GM12878 (cell line): ENCODE data around the gene SLC4A2. TPM values are rescaled to one million over a fixed set of nuclear protein-coding genes. Genes with fewer than 3 reads are reported as not detected.

Source experiments
- ATAC-seq: fragments of 200-7000 bp; cut with Tn5 transposase; 3 replicates; pipeline ENCODE4 v1.9.1; 2020; ENCODE audit warnings: mild to moderate bottlenecking, moderate library complexity
- BruUV-seq: library from RNA; stranded (reverse); fragments of 400-500 nt; replicated peaks from 2 replicates; lab custom pipeline; 2021; lab: Mats Ljungman, UMichigan
- CTCF ChIA-PET: fragments of 300-600 bp; sonication (Branson Sonifier 250); formaldehyde crosslinking; extraction: SDS; loops from one replicate; lab custom pipeline; 2021; ENCODE audit warnings: inconsistent platforms; lab: Yijun Ruan, JAX
- POLR2A ChIA-PET: fragments of 350-600 bp; formaldehyde crosslinking; extraction: SDS; loops from one replicate; lab custom pipeline; 2021; ENCODE audit warnings: inconsistent platforms; lab: Charles Lee
- RAD21 ChIA-PET: fragments of 300-600 bp; sonication (Branson Sonifier 250); formaldehyde crosslinking; loops from one replicate; lab custom pipeline; 2023; ENCODE audit warnings: antibody characterized with exemption; ENCODE audit not compliant: unreplicated experiment; lab: Charles Lee
- SMC1A ChIA-PET: fragments of 300-600 bp; sonication (Branson Sonifier 250); formaldehyde crosslinking; loops from one replicate; lab custom pipeline; 2023; ENCODE audit not compliant: unreplicated experiment, uncharacterized antibody; lab: Charles Lee
- DNase-seq: peaks from one replicate; pipeline ENCODE4 v3.0.0-alpha.2; 2011; ENCODE audit warnings: low read depth, low spot score
- FAIRE-seq: peaks from 3 replicates; lab custom pipeline; 2011; peaks lifted over from hg19 to GRCh38; lab: Jason Lieb, UNC
- H2AFZ ChIP-seq: 2 replicates; pipeline ENCODE4 v1.6.0; 2011; ENCODE audit warnings: low read depth, low read length, control low read depth; ENCODE audit not compliant: control insufficient read depth
- H3K27ac ChIP-seq: 2 replicates; pipeline ENCODE4 v1.5.1; 2011; ENCODE audit warnings: control low read depth; ENCODE audit not compliant: control insufficient read depth, insufficient read depth
- H3K27me3 ChIP-seq, 2 experiments: replicated peaks in 1 of 2; 2 replicates each; pipeline versions ENCODE4 v1.6.0 to v1.6.1; 2011; ENCODE audit warnings: low read length in 1 of 2; ENCODE audit not compliant: control insufficient read depth in 2 of 2, insufficient read depth in 2 of 2
- H3K36me3 ChIP-seq, 2 experiments: 2 replicates each; pipeline ENCODE4 v1.5.1; 2011; ENCODE audit warnings: low read length in 1 of 2; ENCODE audit not compliant: control insufficient read depth in 2 of 2, insufficient read depth in 2 of 2
- H3K4me1 ChIP-seq: 2 replicates; pipeline ENCODE4 v1.6.1; 2011; ENCODE audit warnings: mild to moderate bottlenecking, low read length, moderate library complexity, mixed read lengths; ENCODE audit not compliant: control insufficient read depth, insufficient read depth
- H3K4me2 ChIP-seq: 2 replicates; pipeline ENCODE4 v1.6.0; 2011; ENCODE audit warnings: control low read depth; ENCODE audit not compliant: control insufficient read depth, insufficient read depth
- H3K4me3 ChIP-seq: fragments of 200-600 bp; sonication (generic); 2 replicates; pipeline ENCODE4 v1.5.1; 2016
- H3K79me2 ChIP-seq: 2 replicates; pipeline ENCODE4 v1.6.0; 2011; ENCODE audit warnings: low read length; ENCODE audit not compliant: control insufficient read depth, insufficient read depth
- H3K9ac ChIP-seq: 2 replicates; pipeline ENCODE4 v1.8.0; 2011; ENCODE audit warnings: low read length, control low read depth, mixed read lengths; ENCODE audit not compliant: control insufficient read depth, insufficient read depth
- H3K9me3 ChIP-seq: replicated peaks from 3 replicates; pipeline ENCODE4 v1.5.1; 2011; ENCODE audit warnings: mild to moderate bottlenecking, low read length; ENCODE audit not compliant: control insufficient read depth, insufficient read depth
- H4K20me1 ChIP-seq: 2 replicates; pipeline ENCODE4 v1.6.0; 2011; ENCODE audit not compliant: control insufficient read depth, insufficient read depth
- CBX5 ChIP-seq: sonication (generic); IDR thresholded peaks from 2 replicates; pipeline ENCODE4 v1.6.1; 2016; ENCODE audit warnings: low read depth, moderate library complexity, mild to moderate bottlenecking, inconsistent platforms
- CEBPZ ChIP-seq: fragments of 150-350 bp; IDR thresholded peaks from 2 replicates; pipeline ENCODE4 v1.6.1; 2016; ENCODE audit warnings: low read depth, low read length
- CTCF ChIP-seq, 3 experiments: IDR thresholded peaks in 2 of 3; conservative IDR thresholded peaks in 1 of 3; 2 replicates each; pipeline ENCODE4 v1.5.1; 2011; ENCODE audit warnings: low read depth in 3 of 3, low read length in 3 of 3, mild to moderate bottlenecking in 3 of 3, control low read depth in 2 of 3, moderate library complexity in 2 of 3, inconsistent platforms in 1 of 3, mixed read lengths in 1 of 3; ENCODE audit not compliant: control insufficient read depth in 2 of 3, insufficient read depth in 1 of 3; ENCODE audit errors: extremely low read depth in 1 of 3
- POLR2A ChIP-seq: IDR thresholded peaks from 2 replicates; pipeline ENCODE4 v1.6.1; 2011; ENCODE audit warnings: low read depth, mild to moderate bottlenecking, low read length
- POLR2AphosphoS2 ChIP-seq: IDR thresholded peaks from 2 replicates; pipeline ENCODE4 v1.6.1; 2011; ENCODE audit warnings: low read depth, mild to moderate bottlenecking, low read length, improper control_type of control experiment, moderate library complexity
- POLR2AphosphoS5 ChIP-seq: IDR thresholded peaks from 2 replicates; pipeline ENCODE4 v1.6.1; 2011; ENCODE audit warnings: mild to moderate bottlenecking, low read length, inconsistent platforms
- SMAD1 ChIP-seq: fragments of 450-650 bp; IDR thresholded peaks from 2 replicates; pipeline ENCODE4 v1.6.1; 2018; ENCODE audit warnings: mild to moderate bottlenecking, low read depth; ENCODE audit not compliant: partially characterized antibody
- WGBS: methylation state at CpG from one replicate; pipeline ENCODE4 v1.1.6; 2016; ENCODE audit warnings: low lambda C conversion rate; ENCODE audit not compliant: insufficient replicate concordance, insufficient coverage; ENCODE audit errors: missing lambda C conversion rate; 5-methylcytosine and 5-hydroxymethylcytosine counted together
- in situ Hi-C: fragments of 300-500 bp; cut with MboI; formaldehyde crosslinking; loops from 9 replicates; pipeline ENCODE4 v1.14.3; 2018; ENCODE audit warnings: mixed read lengths
- intact Hi-C: fragments of 100-400 bp; cut with micrococcal nuclease; formaldehyde crosslinking; loops from one replicate; pipeline ENCODE4 v1.14.2; 2022; ENCODE audit not compliant: unreplicated experiment
- polyA plus RNA-seq, 11 experiments: library from polyadenylated mRNA; depleted of rRNA in 4 of 11; unstranded in 6 of 11; stranded (reverse) in 5 of 11; fragments of >200 nt; fragmentation: Nextera tagmentation in 4 of 11; fragmentation: Illumina TruSeq in 1 of 11; extraction: Ambion mirVana in 4 of 11; extraction: Trizol in 1 of 11; gene quantifications; 1 replicate in 1 of 11; 2 replicates in 10 of 11; pipeline versions ENCODE4 v1.2.1 to v1.2.3, GENCODE V29; 2011 to 2016; ENCODE audit warnings: inconsistent platforms in 2 of 11, missing spikeins in 2 of 11, low read depth in 1 of 11
- total RNA-seq, 4 experiments: library from RNA; depleted of rRNA in 3 of 4; stranded (reverse); fragments of >200 nt in 3 of 4; fragmentation: Illumina TruSeq in 1 of 4; extraction: Trizol in 1 of 4; gene quantifications; 2 replicates each; pipeline versions ENCODE4 v1.2.1 to v1.2.3, GENCODE V29; 2013 to 2021

SLC4A2 gene
- total and polyA plus RNA-seq, 10 of the 15 experiments (the other 5 are each of a cell fraction or from before 2014, with no cell fraction given): 2.7 to 78.6 (median 30.1) TPM

GRCh38 chr7:151075978-151076426, 16.6 kb downstream of the SLC4A2 start:
- H3K27me3 ChIP-seq: no peaks in the 10 kb centered on the region
- POLR2A ChIA-PET: no interaction called here
- intact Hi-C loops (no loop called here), in situ Hi-C loops (no loop called here)
- H3K4me2 ChIP-seq: no peak overlapping the region
- peaks cover 0 to 23% of the 10 kb centered on the region in 2 experiments; a peak in 3 of 4 replicates for H3K36me3 ChIP-seq
- no peaks in the 10 kb centered on the region for H3K9me3 ChIP-seq
- H4K20me1 ChIP-seq: no peaks in the 10 kb centered on the region; the same call in 1 of the 2 replicates
- SMC1A ChIA-PET: no interaction called here
- no peak overlapping the region for H3K27ac ChIP-seq
- no peak overlapping the region for H2AFZ ChIP-seq
- WGBS: 77% methylated on average over 11 of the region's 22 CpGs
- H3K4me3 ChIP-seq: no peak overlapping the region
- CTCF ChIA-PET: no interaction called here
- TSS peak; percentile 60 for BruUV-seq
- H3K79me2 ChIP-seq: peaks cover 21% of the 10 kb centered on the region
- FAIRE-seq: no peak
- peaks cover 8% of the 10 kb centered on the region for H3K4me1 ChIP-seq
- DNase-seq: no peak
- no peak for ATAC-seq
- no peak overlapping the region for H3K9ac ChIP-seq
- RAD21 ChIA-PET: interaction anchor here (0.6 kb wide), 1 partner anchor 9 kb away, joined by 3 read pairs; no protein-coding TSS in a partner anchor
- TF ChIP-seq POLR2A (peak; percentile 60), SMAD1 (no peak)

- ChIA-PET POLR2A (no interaction called here), CTCF (interaction anchor here (0.6 kb wide), 1 partner anchor 16 kb away, joined by 4 read pairs; no protein-coding TSS in a partner anchor)
- TF ChIP-seq POLR2AphosphoS2: 0 out of 2 replicates have a peak, but pooled peaks have one; percentile 20
- peak; percentile 38; the same call in 1 of the 2 replicates for TF ChIP-seq POLR2AphosphoS5
- TF ChIP-seq CBX5: no peak
- peak; percentile 65 for TF ChIP-seq POLR2A
- peak in 1 of 3 experiments; percentile 35; a peak in 1 of 6 replicates for TF ChIP-seq CTCF (IDR thresholded peaks at IDR 0.05 in 2 of 3, conservative IDR thresholded peaks at IDR 0.05 in 1 of 3; ENCODE audit: control insufficient read depth in 2 of 3, extremely low read depth in 1 of 3, insufficient read depth in 1 of 3, low read depth in 3 of 3, low read length in 3 of 3)
- TF ChIP-seq CEBPZ: no peak
Measured at GRCh38 chr7:151076863-151077704, 17.7 kb downstream of the SLC4A2 start.

More at GRCh38 chr7:151076863-151077704, 17.7 kb downstream of the SLC4A2 start:
- Histone ChIP-seq H3K9me3 (no peaks in the 10 kb centered on the region), H3K36me3 (peaks cover 0 to 17% of the 10 kb centered on the region in 2 experiments; a peak in 3 of 4 replicates), H3K27me3 (no peaks in the 10 kb centered on the region), H3K79me2 (peaks cover 29% of the 10 kb centered on the region), H3K27ac (no peak overlapping the region), H2AFZ (no peak overlapping the region), H3K4me1 (peaks cover 15% of the 10 kb centered on the region), H3K9ac (no peak overlapping the region), H3K4me2 (no peak overlapping the region), H4K20me1 (no peaks in the 10 kb centered on the region; the same call in 1 of the 2 replicates), H3K4me3 (no peak overlapping the region)
- ChIA-PET RAD21 (interaction anchor here (0.8 kb wide), 1 partner anchor 114 kb away, joined by 3 read pairs; no protein-coding TSS in a partner anchor), SMC1A (no interaction called here)
- in situ Hi-C loops (no loop called here), intact Hi-C loops (no loop called here)
- ATAC-seq: no peak
- BruUV-seq: no TSS peak
- WGBS: 91% methylated on average over 33 of the region's 33 CpGs
- FAIRE-seq: no peak
- no peak for DNase-seq
